ENCODE results near the gene PCP2. TPM values are rescaled to one million over a fixed set of nuclear protein-coding genes. Genes with fewer than 3 reads are reported as not detected.

The PCP2 gene
- polyA plus RNA-seq, 2 donors: 0.58 to 1.3 TPM

DNA sequence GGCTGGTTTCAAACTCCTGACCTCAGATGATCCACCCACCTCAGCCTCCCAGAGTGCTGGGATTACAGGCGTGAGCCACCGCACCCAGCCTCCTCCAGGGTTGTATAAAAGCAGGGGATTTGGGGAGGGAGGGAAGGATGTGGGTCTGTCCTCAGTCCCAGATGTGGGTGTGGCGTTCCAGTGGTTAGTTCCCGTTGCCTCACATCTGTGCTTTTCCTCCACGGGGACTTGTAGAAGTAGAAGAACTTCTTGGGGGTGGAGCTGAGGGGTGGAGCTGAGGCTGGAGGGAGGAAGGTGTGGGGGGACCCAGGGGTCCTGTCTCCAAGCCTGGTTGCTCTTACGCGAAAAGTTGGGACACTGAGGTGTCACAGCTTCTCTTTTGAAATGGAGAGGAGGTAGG is 42.9 kb upstream of the PCP2 start:
- Histone ChIP-seq H3K9me3 (ENCODE audit: control insufficient read depth in 2 of 2, insufficient read depth in 1 of 2, low read depth in 1 of 2, low read length in 1 of 2) (no peaks in the 10 kb centered on the region), H3K4me1 (ENCODE audit: control insufficient read depth in 2 of 2, insufficient read depth in 2 of 2, low read length in 1 of 2) (peaks cover 0 to 10% of the 10 kb centered on the region in 2 donors), H3K4me3 (ENCODE audit: low read depth in 1 of 2, low read length in 2 of 2) (no peak overlapping the region), H3K36me3 (ENCODE audit: control insufficient read depth in 2 of 2, insufficient read depth in 2 of 2, low read length in 1 of 2) (no peaks in the 10 kb centered on the region), H3K27ac (ENCODE audit: low read depth in 2 of 2, low read length in 1 of 2) (no peak overlapping the region), H3K27me3 (ENCODE audit: control insufficient read depth in 1 of 2, insufficient read depth in 2 of 2, low read length in 2 of 2) (no peaks in the 10 kb centered on the region)
- WGBS, 2 donors: 31 to 35% methylated on average over 5 to 7 of the region's 7 CpGs

DNA sequence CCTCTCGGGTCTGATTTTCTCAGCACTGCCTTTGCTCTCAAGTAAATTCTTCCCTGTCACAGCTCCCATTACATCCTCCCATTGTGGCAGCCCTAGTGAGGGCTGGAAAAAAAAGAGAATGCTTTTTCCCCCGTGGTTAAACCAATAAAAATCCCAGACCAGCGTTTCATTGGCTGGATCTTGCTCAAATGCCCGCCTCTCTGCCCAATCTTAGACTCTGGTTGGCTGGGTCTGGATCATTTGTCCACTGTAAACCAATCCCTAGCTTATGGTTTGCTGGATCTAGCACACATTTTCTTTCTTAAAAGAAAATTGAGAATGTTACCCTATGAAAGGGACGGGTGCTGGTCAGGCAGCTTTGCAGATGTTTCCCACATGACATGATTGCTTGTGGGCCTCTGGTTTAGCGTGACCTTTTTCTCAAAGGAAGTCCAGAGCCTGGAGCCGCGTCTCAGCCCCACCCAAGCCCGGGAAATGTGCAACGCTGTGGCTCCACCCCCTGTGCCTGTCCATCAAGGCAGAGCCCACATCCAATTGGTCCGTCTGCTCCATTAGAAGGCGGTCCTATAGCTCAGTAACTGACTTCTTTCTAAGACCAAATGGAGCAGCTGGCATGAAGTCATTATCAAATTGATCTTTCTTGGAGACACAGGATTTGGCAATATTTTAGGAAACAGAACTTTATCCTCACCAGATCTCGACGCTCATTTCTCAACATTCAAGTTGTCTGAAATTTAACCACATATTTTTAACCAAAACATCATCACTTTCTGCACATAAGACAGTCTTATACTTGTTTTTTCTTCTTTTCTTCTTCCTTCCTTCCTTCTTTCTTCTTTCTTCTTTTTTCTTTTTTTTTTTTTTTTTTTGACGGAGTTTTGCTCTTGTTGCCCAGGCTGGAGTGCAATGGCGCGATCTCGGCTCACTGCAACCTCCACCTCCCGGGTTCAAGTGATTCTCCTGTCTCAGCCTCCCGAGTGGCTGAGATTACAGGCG is 40.8 kb upstream of the PCP2 start:
- H3K9me3 ChIP-seq (ENCODE audit: control insufficient read depth in 2 of 2, insufficient read depth in 1 of 2, low read depth in 1 of 2, low read length in 1 of 2): no peaks in the 10 kb centered on the region
- 50 to 58% methylated on average over 21 of the region's 21 CpGs for WGBS, 2 donors
- H3K4me3 ChIP-seq (ENCODE audit: low read depth in 1 of 2, low read length in 2 of 2): peak overlapping the region in 1 of 2 donors; percentile 5
- no peak overlapping the region for H3K27ac ChIP-seq (ENCODE audit: low read depth in 2 of 2, low read length in 1 of 2)
- peaks cover 0 to 3% of the 10 kb centered on the region in 2 donors for H3K4me1 ChIP-seq (ENCODE audit: control insufficient read depth in 2 of 2, insufficient read depth in 2 of 2, low read length in 1 of 2)
- no peaks in the 10 kb centered on the region for H3K27me3 ChIP-seq (ENCODE audit: control insufficient read depth in 1 of 2, insufficient read depth in 2 of 2, low read length in 2 of 2)
- no peaks in the 10 kb centered on the region for H3K36me3 ChIP-seq (ENCODE audit: control insufficient read depth in 2 of 2, insufficient read depth in 2 of 2, low read length in 1 of 2)

DNA sequence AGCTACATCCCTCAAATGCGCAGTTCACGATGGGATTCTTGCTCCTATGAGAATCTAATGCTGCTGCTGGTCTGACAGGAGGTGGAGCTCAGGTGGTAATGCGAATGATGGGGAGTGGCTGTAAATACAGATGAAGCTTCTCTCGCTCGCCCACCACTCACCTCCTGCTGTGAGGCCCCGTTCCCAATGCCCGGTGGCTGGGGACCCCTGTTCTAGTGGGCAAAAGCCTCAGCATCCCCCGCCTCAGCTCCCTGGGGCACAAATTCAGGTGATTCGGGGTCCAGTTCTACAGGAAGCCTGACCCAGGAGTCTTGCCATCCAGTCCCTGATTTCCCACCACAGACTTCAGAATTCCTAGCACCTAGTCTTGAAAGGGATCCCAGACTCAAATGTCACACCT is 39.0 kb upstream of the PCP2 start:
- Histone ChIP-seq H3K27ac (ENCODE audit: low read depth in 2 of 2, low read length in 1 of 2) (no peak overlapping the region), H3K4me1 (ENCODE audit: control insufficient read depth in 2 of 2, insufficient read depth in 2 of 2, low read length in 1 of 2) (no peaks in the 10 kb centered on the region), H3K27me3 (ENCODE audit: control insufficient read depth in 1 of 2, insufficient read depth in 2 of 2, low read length in 2 of 2) (no peaks in the 10 kb centered on the region), H3K36me3 (ENCODE audit: control insufficient read depth in 2 of 2, insufficient read depth in 2 of 2, low read length in 1 of 2) (no peaks in the 10 kb centered on the region), H3K4me3 (ENCODE audit: low read depth in 1 of 2, low read length in 2 of 2) (no peak overlapping the region), H3K9me3 (ENCODE audit: control insufficient read depth in 2 of 2, insufficient read depth in 1 of 2, low read depth in 1 of 2, low read length in 1 of 2) (no peaks in the 10 kb centered on the region)
- WGBS, 2 donors: 44 to 47% methylated on average over 9 of the region's 9 CpGs

DNA sequence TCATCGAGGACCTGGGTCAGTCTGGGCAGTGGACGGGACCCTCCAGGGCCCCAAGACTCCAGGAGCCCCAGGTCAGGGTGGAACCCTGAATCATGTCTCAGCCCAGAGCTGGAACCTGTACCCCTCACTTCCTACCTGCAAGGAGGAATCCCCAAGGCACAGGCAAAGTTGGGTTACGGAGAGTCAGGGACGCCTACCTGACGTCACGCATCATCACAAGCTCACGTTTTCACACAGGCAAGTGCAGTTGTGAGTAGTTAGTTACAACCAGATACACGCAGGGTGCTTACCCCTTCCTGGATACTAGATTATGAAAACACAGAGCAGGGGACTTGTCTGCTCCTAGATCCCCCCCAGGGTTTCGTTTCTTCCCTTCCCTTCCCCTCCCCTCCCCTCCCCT is 37.3 kb upstream of the PCP2 start:
- Histone ChIP-seq H3K9me3 (ENCODE audit: control insufficient read depth in 2 of 2, insufficient read depth in 1 of 2, low read depth in 1 of 2, low read length in 1 of 2) (no peaks in the 10 kb centered on the region), H3K4me1 (ENCODE audit: control insufficient read depth in 2 of 2, insufficient read depth in 2 of 2, low read length in 1 of 2) (no peaks in the 10 kb centered on the region), H3K27me3 (ENCODE audit: control insufficient read depth in 1 of 2, insufficient read depth in 2 of 2, low read length in 2 of 2) (no peaks in the 10 kb centered on the region), H3K36me3 (ENCODE audit: control insufficient read depth in 2 of 2, insufficient read depth in 2 of 2, low read length in 1 of 2) (no peaks in the 10 kb centered on the region), H3K27ac (ENCODE audit: low read depth in 2 of 2, low read length in 1 of 2) (no peak overlapping the region), H3K4me3 (ENCODE audit: low read depth in 1 of 2, low read length in 2 of 2) (no peak overlapping the region)
- WGBS, 2 donors: 27 to 30% methylated on average over 9 of the region's 9 CpGs

DNA sequence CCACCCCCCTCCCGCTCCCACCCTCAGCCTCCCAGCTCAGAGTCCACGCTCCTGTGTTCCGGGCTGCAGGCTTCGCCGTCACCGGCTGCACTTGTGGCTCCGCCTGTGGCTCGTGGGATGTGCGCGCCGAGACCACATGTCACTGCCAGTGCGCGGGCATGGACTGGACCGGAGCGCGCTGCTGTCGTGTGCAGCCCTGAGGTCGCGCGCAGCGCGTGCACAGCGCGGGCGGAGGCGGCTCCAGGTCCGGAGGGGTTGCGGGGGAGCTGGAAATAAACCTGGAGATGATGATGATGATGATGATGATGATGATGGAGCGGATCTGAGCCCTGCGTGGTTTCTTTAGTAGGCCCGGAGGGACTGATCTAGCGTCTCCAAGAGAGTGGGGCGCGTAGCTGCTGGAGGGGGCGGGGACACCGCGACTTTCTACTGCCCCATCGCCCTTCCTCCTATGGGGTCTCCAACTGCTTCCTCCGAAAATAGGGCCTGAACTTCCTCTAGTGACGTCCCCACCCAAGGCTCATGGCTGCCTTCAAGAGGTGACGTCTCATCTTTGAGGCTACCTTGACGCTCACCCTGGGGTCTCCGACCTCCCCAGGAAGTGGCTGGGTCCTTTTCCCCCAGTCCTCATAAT is 36.7 kb upstream of the PCP2 start:
- Histone ChIP-seq H3K4me3 (ENCODE audit: low read depth in 1 of 2, low read length in 2 of 2) (no peak overlapping the region), H3K36me3 (ENCODE audit: control insufficient read depth in 2 of 2, insufficient read depth in 2 of 2, low read length in 1 of 2) (no peaks in the 10 kb centered on the region), H3K27me3 (ENCODE audit: control insufficient read depth in 1 of 2, insufficient read depth in 2 of 2, low read length in 2 of 2) (no peaks in the 10 kb centered on the region), H3K9me3 (ENCODE audit: control insufficient read depth in 2 of 2, insufficient read depth in 1 of 2, low read depth in 1 of 2, low read length in 1 of 2) (no peaks in the 10 kb centered on the region), H3K27ac (ENCODE audit: low read depth in 2 of 2, low read length in 1 of 2) (no peak overlapping the region), H3K4me1 (ENCODE audit: control insufficient read depth in 2 of 2, insufficient read depth in 2 of 2, low read length in 1 of 2) (no peaks in the 10 kb centered on the region)
- WGBS, 2 donors: 3% methylated on average over 43 of the region's 43 CpGs

DNA sequence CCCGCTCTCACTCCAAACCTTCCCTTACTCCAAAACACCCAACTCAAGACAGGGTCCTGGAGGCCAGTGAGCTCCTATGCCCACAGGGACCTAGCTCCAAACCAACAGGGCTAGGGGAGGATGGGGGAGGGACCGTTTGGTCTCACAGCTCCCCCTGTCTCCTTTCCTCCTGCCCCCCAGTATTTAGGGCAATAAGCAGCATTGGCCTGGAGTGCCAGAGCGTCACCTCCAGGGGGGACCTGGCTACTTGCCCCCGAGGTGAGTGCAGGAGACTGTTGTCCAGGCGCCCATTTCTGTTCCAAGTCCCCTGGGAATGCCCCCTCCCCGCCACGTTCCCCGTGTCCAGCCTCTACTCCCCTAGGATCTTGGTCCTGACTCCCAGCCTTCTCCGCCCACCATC is 36.1 kb upstream of the PCP2 start:
- H3K27ac ChIP-seq (ENCODE audit: low read depth in 2 of 2, low read length in 1 of 2): no peak overlapping the region
- H3K27me3 ChIP-seq (ENCODE audit: control insufficient read depth in 1 of 2, insufficient read depth in 2 of 2, low read length in 2 of 2): no peaks in the 10 kb centered on the region
- no peak overlapping the region for H3K4me3 ChIP-seq (ENCODE audit: low read depth in 1 of 2, low read length in 2 of 2)
- H3K4me1 ChIP-seq (ENCODE audit: control insufficient read depth in 2 of 2, insufficient read depth in 2 of 2, low read length in 1 of 2): no peaks in the 10 kb centered on the region
- 29 to 34% methylated on average over 9 of the region's 9 CpGs for WGBS, 2 donors
- no peaks in the 10 kb centered on the region for H3K36me3 ChIP-seq (ENCODE audit: control insufficient read depth in 2 of 2, insufficient read depth in 2 of 2, low read length in 1 of 2)
- H3K9me3 ChIP-seq (ENCODE audit: control insufficient read depth in 2 of 2, insufficient read depth in 1 of 2, low read depth in 1 of 2, low read length in 1 of 2): no peaks in the 10 kb centered on the region

DNA sequence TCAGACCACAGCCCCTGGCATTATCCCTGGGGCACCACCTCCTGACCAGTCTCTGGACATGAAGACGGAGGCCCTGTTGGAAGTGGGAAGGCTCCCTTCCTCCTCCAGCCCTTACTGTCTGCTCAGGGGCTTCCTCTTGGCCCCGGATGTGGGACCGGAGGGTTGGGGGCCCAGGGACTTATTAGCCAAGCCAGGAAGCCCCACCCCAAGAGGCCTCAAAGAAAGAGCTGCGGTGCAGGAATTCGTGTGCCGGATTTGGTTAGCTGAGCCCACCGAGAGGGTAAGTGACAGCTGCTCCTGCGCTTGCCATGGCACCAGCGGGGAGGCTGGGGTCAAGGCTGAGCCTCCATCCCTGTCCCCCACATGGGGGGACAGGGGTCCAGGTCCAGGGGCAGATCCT is 35.3 kb upstream of the PCP2 start, which contains the start of gene RETN:
TSS of gene RETN (plus strand) at position 208 of the 400 bp plus-strand sequence. CDS start 278 bp downstream, outside the sequence.
- 62 to 68% methylated on average over 9 of the region's 9 CpGs for WGBS, 2 donors
- Histone ChIP-seq H3K4me3 (ENCODE audit: low read depth in 1 of 2, low read length in 2 of 2) (no peak within 1 kb of the TSS), H3K9me3 (ENCODE audit: control insufficient read depth in 2 of 2, insufficient read depth in 1 of 2, low read depth in 1 of 2, low read length in 1 of 2) (no peaks in the 10 kb centered on the region), H3K27me3 (ENCODE audit: control insufficient read depth in 1 of 2, insufficient read depth in 2 of 2, low read length in 2 of 2) (no peaks in the 10 kb centered on the region), H3K36me3 (ENCODE audit: control insufficient read depth in 2 of 2, insufficient read depth in 2 of 2, low read length in 1 of 2) (no peaks in the 10 kb centered on the region), H3K4me1 (ENCODE audit: control insufficient read depth in 2 of 2, insufficient read depth in 2 of 2, low read length in 1 of 2) (no peaks in the 10 kb centered on the region), H3K27ac (ENCODE audit: low read depth in 2 of 2, low read length in 1 of 2) (no peak within 1 kb of the TSS)

DNA sequence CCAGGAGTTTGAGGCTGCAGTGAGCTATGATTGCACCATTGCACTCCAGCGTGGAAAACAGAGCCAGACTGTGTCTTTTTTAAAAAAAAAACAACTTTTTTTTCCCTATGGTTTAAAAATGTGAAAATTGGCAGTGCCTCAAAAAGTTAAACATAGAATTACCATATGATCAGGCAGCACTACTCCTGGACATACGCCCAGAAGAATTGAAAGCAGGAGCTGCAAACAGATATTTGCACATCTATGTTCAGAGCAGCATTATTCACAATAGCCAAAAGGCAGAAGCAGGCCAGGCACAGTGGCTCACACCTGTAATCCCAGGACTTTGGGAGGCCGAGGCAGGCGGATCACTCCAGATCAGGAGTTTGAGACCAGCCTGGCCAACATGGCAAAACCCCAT is 31.6 kb upstream of the PCP2 start:
- no peaks in the 10 kb centered on the region for H3K9me3 ChIP-seq (ENCODE audit: control insufficient read depth in 2 of 2, insufficient read depth in 1 of 2, low read depth in 1 of 2, low read length in 1 of 2)
- H3K27ac ChIP-seq (ENCODE audit: low read depth in 2 of 2, low read length in 1 of 2): no peak overlapping the region
- no peaks in the 10 kb centered on the region for H3K36me3 ChIP-seq (ENCODE audit: control insufficient read depth in 2 of 2, insufficient read depth in 2 of 2, low read length in 1 of 2)
- no peak overlapping the region for H3K4me3 ChIP-seq (ENCODE audit: low read depth in 1 of 2, low read length in 2 of 2)
- WGBS, 2 donors: 27 to 36% methylated on average over 4 of the region's 4 CpGs
- no peaks in the 10 kb centered on the region for H3K27me3 ChIP-seq (ENCODE audit: control insufficient read depth in 1 of 2, insufficient read depth in 2 of 2, low read length in 2 of 2)
- H3K4me1 ChIP-seq (ENCODE audit: control insufficient read depth in 2 of 2, insufficient read depth in 2 of 2, low read length in 1 of 2): no peaks in the 10 kb centered on the region

DNA sequence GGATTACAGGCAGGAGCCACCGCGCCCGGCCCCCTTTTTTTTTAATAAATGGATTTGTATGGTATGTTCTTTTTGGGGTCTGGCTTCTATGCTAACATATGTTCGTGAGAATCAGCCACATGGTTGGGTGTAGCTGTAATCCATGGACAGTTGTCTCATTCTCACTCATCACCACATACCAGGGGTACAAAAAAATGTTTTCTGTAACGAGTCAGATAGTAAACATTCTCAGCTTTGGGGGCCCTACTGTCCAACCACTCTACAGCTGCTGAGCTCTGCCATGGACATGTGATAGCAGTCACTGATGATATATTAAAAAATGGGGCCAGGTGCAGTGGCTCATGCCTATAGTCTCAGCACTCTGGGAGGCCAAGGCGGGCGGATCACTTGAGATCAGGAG is 30.2 kb upstream of the PCP2 start:
- H3K36me3 ChIP-seq (ENCODE audit: control insufficient read depth in 2 of 2, insufficient read depth in 2 of 2, low read length in 1 of 2): no peaks in the 10 kb centered on the region
- H3K4me1 ChIP-seq (ENCODE audit: control insufficient read depth in 2 of 2, insufficient read depth in 2 of 2, low read length in 1 of 2): no peaks in the 10 kb centered on the region
- no peaks in the 10 kb centered on the region for H3K9me3 ChIP-seq (ENCODE audit: control insufficient read depth in 2 of 2, insufficient read depth in 1 of 2, low read depth in 1 of 2, low read length in 1 of 2)
- WGBS, 2 donors: 69 to 71% methylated on average over 7 of the region's 7 CpGs
- no peak overlapping the region for H3K27ac ChIP-seq (ENCODE audit: low read depth in 2 of 2, low read length in 1 of 2)
- no peak overlapping the region for H3K4me3 ChIP-seq (ENCODE audit: low read depth in 1 of 2, low read length in 2 of 2)
- H3K27me3 ChIP-seq (ENCODE audit: control insufficient read depth in 1 of 2, insufficient read depth in 2 of 2, low read length in 2 of 2): no peaks in the 10 kb centered on the region

Data from esophagus (tissue), 2 donors.